ENCODE data around the gene SLC44A5.

SLC44A5 gene

GRCh38 chr1:75492011-75492410 is 118.9 kb downstream of the SLC44A5 start:
- Histone ChIP-seq H3K9ac (ENCODE audit: low read depth, low read length) (no peak overlapping the region), H4K20me1 (ENCODE audit: insufficient read depth, low read length) (no peaks in the 10 kb centered on the region), H3K36me3 (ENCODE audit: insufficient read depth, low read length) (no peaks in the 10 kb centered on the region), H2AFZ (ENCODE audit: low read depth, low read length) (no peak overlapping the region), H3K4me1 (ENCODE audit: insufficient read depth, low read length) (no peaks in the 10 kb centered on the region), H3K4me3 (ENCODE audit: low read depth in 1 of 2, low read length in 2 of 2) (no peak overlapping the region), H3K27ac (ENCODE audit: low read length) (no peak overlapping the region), H3K27me3 (ENCODE audit: insufficient read depth, low read length, poor library complexity) (no peaks in the 10 kb centered on the region), H3K4me2 (ENCODE audit: insufficient read depth, low read length) (no peak overlapping the region), H3K9me3 (ENCODE audit: insufficient read depth, low read length, severe bottlenecking) (no peaks in the 10 kb centered on the region), H3K79me2 (ENCODE audit: insufficient read depth, low read length) (no peaks in the 10 kb centered on the region)
- ATAC-seq (ENCODE audit: insufficient read depth, low read depth) (no peak), DNase-seq (no peak)
- TF ChIP-seq CTCF (IDR thresholded peaks at IDR 0.05; ENCODE audit: borderline replicate concordance, extremely low read depth, low read length, poor library complexity, severe bottlenecking), result no peak
- no peak for TF ChIP-seq EZH2 (IDR thresholded peaks at IDR 0.05; ENCODE audit: borderline replicate concordance, low read depth, low read length, severe bottlenecking)

GRCh38 chr1:75487399-75487798 is 123.5 kb downstream of the SLC44A5 start:
- H3K4me3 ChIP-seq (ENCODE audit: low read depth in 1 of 2, low read length in 2 of 2), result no peak overlapping the region
- H3K27me3 ChIP-seq (ENCODE audit: insufficient read depth, low read length, poor library complexity), result no peaks in the 10 kb centered on the region
- TF ChIP-seq CTCF (IDR thresholded peaks at IDR 0.05; ENCODE audit: borderline replicate concordance, extremely low read depth, low read length, poor library complexity, severe bottlenecking) (no peak), EZH2 (IDR thresholded peaks at IDR 0.05; ENCODE audit: borderline replicate concordance, low read depth, low read length, severe bottlenecking) (no peak)
- no peak overlapping the region for H3K27ac ChIP-seq (ENCODE audit: low read length)
- H3K4me1 ChIP-seq (ENCODE audit: insufficient read depth, low read length), result no peaks in the 10 kb centered on the region
- H4K20me1 ChIP-seq (ENCODE audit: insufficient read depth, low read length), result no peaks in the 10 kb centered on the region
- DNase-seq (no peak), ATAC-seq (ENCODE audit: insufficient read depth, low read depth) (no peak)
- no peak overlapping the region for H3K9ac ChIP-seq (ENCODE audit: low read depth, low read length)
- no peak overlapping the region for H2AFZ ChIP-seq (ENCODE audit: low read depth, low read length)
- H3K9me3 ChIP-seq (ENCODE audit: insufficient read depth, low read length, severe bottlenecking), result no peaks in the 10 kb centered on the region
- H3K36me3 ChIP-seq (ENCODE audit: insufficient read depth, low read length), result no peaks in the 10 kb centered on the region
- no peak overlapping the region for H3K4me2 ChIP-seq (ENCODE audit: insufficient read depth, low read length)
- no peaks in the 10 kb centered on the region for H3K79me2 ChIP-seq (ENCODE audit: insufficient read depth, low read length)

DNA sequence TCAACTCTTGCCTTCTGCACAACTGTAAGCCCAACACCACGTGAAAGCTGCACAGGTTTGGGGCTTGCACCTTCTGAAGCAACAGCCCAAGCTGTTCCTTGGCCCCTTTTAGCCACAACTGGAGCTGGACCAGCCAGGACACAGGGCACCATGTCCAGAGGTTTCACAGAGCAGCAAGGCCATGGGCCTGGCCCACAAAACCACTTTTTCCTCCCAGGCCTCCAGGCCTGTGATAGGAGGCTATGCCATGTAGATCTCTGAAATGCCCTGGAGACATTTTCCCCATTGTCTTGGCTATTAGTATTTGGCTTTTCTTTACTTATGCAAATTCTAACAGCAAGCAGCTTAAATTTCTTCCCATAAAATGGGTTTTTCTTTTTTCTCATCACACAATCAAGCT is 126.1 kb downstream of the SLC44A5 start:
- no peak for ATAC-seq (ENCODE audit: insufficient read depth, low read depth)

More for the DNA sequence above, 126.1 kb downstream of the SLC44A5 start:
- no peaks in the 10 kb centered on the region for H3K36me3 ChIP-seq (ENCODE audit: insufficient read depth, low read length)
- no peak overlapping the region for H2AFZ ChIP-seq (ENCODE audit: low read depth, low read length)
- no peak for DNase-seq
- no peaks in the 10 kb centered on the region for H3K4me1 ChIP-seq (ENCODE audit: insufficient read depth, low read length)
- H3K4me2 ChIP-seq (ENCODE audit: insufficient read depth, low read length), result no peak overlapping the region
- no peak overlapping the region for H3K27ac ChIP-seq (ENCODE audit: low read length)
- no peaks in the 10 kb centered on the region for H4K20me1 ChIP-seq (ENCODE audit: insufficient read depth, low read length)
- TF ChIP-seq CTCF (IDR thresholded peaks at IDR 0.05; ENCODE audit: borderline replicate concordance, extremely low read depth, low read length, poor library complexity, severe bottlenecking), result no peak
- no peak for TF ChIP-seq EZH2 (IDR thresholded peaks at IDR 0.05; ENCODE audit: borderline replicate concordance, low read depth, low read length, severe bottlenecking)
- H3K4me3 ChIP-seq (ENCODE audit: low read depth in 1 of 2, low read length in 2 of 2), result no peak overlapping the region
- H3K79me2 ChIP-seq (ENCODE audit: insufficient read depth, low read length), result no peaks in the 10 kb centered on the region
- H3K27me3 ChIP-seq (ENCODE audit: insufficient read depth, low read length, poor library complexity), result no peaks in the 10 kb centered on the region
- no peaks in the 10 kb centered on the region for H3K9me3 ChIP-seq (ENCODE audit: insufficient read depth, low read length, severe bottlenecking)
- no peak overlapping the region for H3K9ac ChIP-seq (ENCODE audit: low read depth, low read length)
